Liver (tissue), 9 donors: ENCODE data around the gene ADAM10. TPM values are rescaled to one million over a fixed set of nuclear protein-coding genes. Genes with fewer than 3 reads are reported as not detected.

Experiments used
- DNase-seq: peaks from one replicate; pipeline ENCODE4 v3.0.0-alpha.2; 2017; ENCODE audit warnings: low spot score
- H3K27ac ChIP-seq, 2 donors: one replicate each; pipeline ENCODE4 v1.7.0; 2013; ENCODE audit warnings: inconsistent platforms in 2 of 2, low read length in 2 of 2, control low read depth in 1 of 2, low read depth in 1 of 2, mild to moderate bottlenecking in 1 of 2
- H3K27me3 ChIP-seq, 4 donors: one replicate each; pipeline versions ENCODE4 v1.6.1 to v1.7.0; 2013; ENCODE audit warnings: low read length in 3 of 4, inconsistent platforms in 1 of 4, mild to moderate bottlenecking in 1 of 4, moderate library complexity in 1 of 4; ENCODE audit not compliant: control insufficient read depth in 4 of 4, insufficient read depth in 4 of 4
- H3K36me3 ChIP-seq, 4 donors: one replicate each; pipeline versions ENCODE4 v1.6.1 to v1.7.0; 2013; ENCODE audit warnings: low read length in 3 of 4, mild to moderate bottlenecking in 3 of 4, low read depth in 1 of 4, moderate library complexity in 1 of 4; ENCODE audit not compliant: control insufficient read depth in 4 of 4, insufficient read depth in 3 of 4
- H3K4me1 ChIP-seq, 4 donors: one replicate each; pipeline versions ENCODE4 v1.6.1 to v1.7.0; 2013; ENCODE audit warnings: low read length in 3 of 4, mild to moderate bottlenecking in 3 of 4, moderate library complexity in 1 of 4; ENCODE audit not compliant: control insufficient read depth in 4 of 4, insufficient read depth in 4 of 4
- H3K4me3 ChIP-seq, 3 donors: one replicate each; pipeline versions ENCODE4 v1.6.1 to v1.7.0; 2013; ENCODE audit warnings: low read length in 3 of 3, control low read depth in 1 of 3, low read depth in 1 of 3, mild to moderate bottlenecking in 1 of 3
- H3K9ac ChIP-seq, 2 donors: one replicate each; pipeline ENCODE4 v1.7.0; 2013; ENCODE audit warnings: low read length in 2 of 2, mild to moderate bottlenecking in 2 of 2, moderate library complexity in 2 of 2, control low read depth in 1 of 2, low read depth in 1 of 2
- H3K9me3 ChIP-seq, 4 donors: one replicate each; pipeline versions ENCODE4 v1.6.1 to v1.7.0; 2013; ENCODE audit warnings: low read length in 3 of 4; ENCODE audit not compliant: control insufficient read depth in 4 of 4
- ATF3 ChIP-seq: IDR thresholded peaks from 2 replicates; pipeline ENCODE4 v1.6.1; 2016; ENCODE audit warnings: antibody characterized with exemption
- CTCF ChIP-seq: fragments of 150-350 bp; IDR thresholded peaks from 2 replicates; pipeline ENCODE4 v1.5.1; 2017; ENCODE audit warnings: improper control_type of control experiment, low read depth, low read length; ENCODE audit not compliant: missing input control
- EGR1 ChIP-seq, 2 donors: IDR thresholded peaks; 2 replicates each; pipeline ENCODE4 v1.6.1; 2016 to 2018; ENCODE audit warnings: antibody characterized with exemption in 2 of 2, low read depth in 2 of 2
- FOXA1 ChIP-seq: IDR thresholded peaks from 2 replicates; pipeline ENCODE4 v1.6.1; 2016; ENCODE audit warnings: antibody characterized with exemption
- FOXA2 ChIP-seq: IDR thresholded peaks from 2 replicates; pipeline ENCODE4 v1.6.1; 2016; ENCODE audit warnings: antibody characterized with exemption
- GABPA ChIP-seq, 2 donors: IDR thresholded peaks in 1 of 2; conservative IDR thresholded peaks in 1 of 2; 2 replicates each; pipeline ENCODE4 v1.6.1; 2016; ENCODE audit warnings: antibody characterized with exemption in 2 of 2, mild to moderate bottlenecking in 1 of 2, moderate library complexity in 1 of 2
- HNF4A ChIP-seq, 2 donors: conservative IDR thresholded peaks; 2 replicates each; pipeline ENCODE4 v1.6.1; 2016; ENCODE audit warnings: antibody characterized with exemption in 2 of 2, mild to moderate bottlenecking in 2 of 2
- HNF4G ChIP-seq: IDR thresholded peaks from 2 replicates; pipeline ENCODE4 v1.6.1; 2016; ENCODE audit warnings: antibody characterized with exemption
- JUND ChIP-seq, 2 donors: IDR thresholded peaks; 2 replicates each; pipeline ENCODE4 v1.6.1; 2016; ENCODE audit warnings: antibody characterized with exemption in 2 of 2
- MAX ChIP-seq: IDR thresholded peaks from 2 replicates; pipeline ENCODE4 v1.6.1; 2016; ENCODE audit warnings: antibody characterized with exemption
- NR2F2 ChIP-seq: IDR thresholded peaks from 2 replicates; pipeline ENCODE4 v1.6.1; 2016; ENCODE audit warnings: antibody characterized with exemption
- RAD21 ChIP-seq, 2 donors: IDR thresholded peaks; 2 replicates each; pipeline ENCODE4 v1.6.1; 2016; ENCODE audit warnings: antibody characterized with exemption in 2 of 2, mild to moderate bottlenecking in 2 of 2
- RXRA ChIP-seq, 2 donors: IDR thresholded peaks; 2 replicates each; pipeline ENCODE4 v1.6.1; 2017 to 2018; ENCODE audit warnings: antibody characterized with exemption in 2 of 2, mild to moderate bottlenecking in 1 of 2
- SP1 ChIP-seq: IDR thresholded peaks from 2 replicates; pipeline ENCODE4 v1.6.1; 2018; ENCODE audit warnings: antibody characterized with exemption, mild to moderate bottlenecking
- TAF1 ChIP-seq: conservative IDR thresholded peaks from 2 replicates; pipeline ENCODE4 v1.6.1; 2016; ENCODE audit warnings: antibody characterized with exemption, mild to moderate bottlenecking
- YY1 ChIP-seq: IDR thresholded peaks from 2 replicates; pipeline ENCODE4 v1.6.1; 2016; ENCODE audit warnings: antibody characterized with exemption, mild to moderate bottlenecking
- WGBS: extraction: QIAGEN DNeasy Blood & Tissue Kit; methylation state at CpG from one replicate; pipeline ENCODE4 v1.1.7; 2013; 5-methylcytosine and 5-hydroxymethylcytosine counted together
- polyA plus RNA-seq, 2 donors: library from polyadenylated mRNA; stranded (reverse) in 1 of 2; unstranded in 1 of 2; fragments of 200-250 nt in 1 of 2; fragments of >200 nt in 1 of 2; fragmentation: Nextera tagmentation in 1 of 2; extraction: Ambion mirVana in 1 of 2; gene quantifications; one replicate each; pipeline versions ENCODE4 v1.2.1 to v1.2.3, GENCODE V29; 2013 to 2015
- total RNA-seq, 2 donors: library from RNA; depleted of rRNA; stranded (reverse); fragments of >200 nt; gene quantifications; one replicate each; pipeline ENCODE4 v1.2.3, GENCODE V29; 2014
- TF ChIP-seq, protein P1 (sequence below): IDR thresholded peaks from 2 replicates; pipeline ENCODE4 v1.6.1; 2016; ENCODE audit warnings: antibody characterized with exemption
- TF ChIP-seq, protein P2 (sequence below): IDR thresholded peaks from 2 replicates; pipeline ENCODE4 v1.6.1; 2016; ENCODE audit warnings: antibody characterized with exemption, mild to moderate bottlenecking
- donor health status: healthy.
- donor health status: healthy.
- donor health status: healthy.
- donor health status: healthy.
- donor health status: healthy.

ADAM10 gene
- total and polyA plus RNA-seq, 4 donors = 12.6 to 55.6 (median 34.6) TPM

DNA sequence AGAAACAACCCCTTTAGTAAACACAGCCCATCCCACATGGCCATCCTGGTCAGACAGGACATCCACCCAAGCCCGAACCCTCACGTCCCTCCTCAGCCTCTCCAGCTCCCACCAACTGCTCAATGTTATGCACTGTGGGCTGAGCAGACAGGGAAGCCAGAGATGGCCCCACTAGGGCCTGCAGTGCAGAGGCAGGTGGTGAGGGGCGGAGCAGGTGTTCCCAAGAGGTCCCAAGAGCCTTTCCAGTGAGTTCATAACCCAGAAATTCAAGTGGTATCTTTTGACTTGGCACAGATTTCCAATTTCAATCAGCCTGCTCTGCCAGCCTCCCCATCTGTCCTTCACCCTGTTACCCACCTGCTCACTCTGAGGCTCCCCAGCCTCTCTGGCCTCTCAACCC is 187.4 kb downstream of the ADAM10 start:
- no peaks in the 10 kb centered on the region for H3K27me3 ChIP-seq
- peaks cover 0 to 4% (median 1%) of the 10 kb centered on the region in 4 donors for H3K4me1 ChIP-seq
- H3K27ac ChIP-seq = no peak overlapping the region
- H3K4me3 ChIP-seq = no peak overlapping the region
- 83% methylated on average over 3 of the region's 3 CpGs for WGBS
- DNase-seq = no peak
- no peaks in the 10 kb centered on the region for H3K9me3 ChIP-seq
- TF ChIP-seq RXRA (IDR thresholded peaks at IDR 0.05) (no peak), YY1 (no peak), TAF1 (no peak), HNF4G (no peak), SP1 (no peak), ATF3 (no peak), FOXA2 (no peak), EGR1 (IDR thresholded peaks at IDR 0.05; ENCODE audit: low read depth in 2 of 2) (no peak), MAX (no peak), FOXA1 (no peak), NR2F2 (no peak), JUND (IDR thresholded peaks at IDR 0.05) (no peak), GABPA (IDR thresholded peaks at IDR 0.05 in 1 of 2, conservative IDR thresholded peaks at IDR 0.05 in 1 of 2) (no peak), CTCF (no peak), RAD21 (IDR thresholded peaks at IDR 0.05) (no peak)
- TF ChIP-seq, protein P1, sequence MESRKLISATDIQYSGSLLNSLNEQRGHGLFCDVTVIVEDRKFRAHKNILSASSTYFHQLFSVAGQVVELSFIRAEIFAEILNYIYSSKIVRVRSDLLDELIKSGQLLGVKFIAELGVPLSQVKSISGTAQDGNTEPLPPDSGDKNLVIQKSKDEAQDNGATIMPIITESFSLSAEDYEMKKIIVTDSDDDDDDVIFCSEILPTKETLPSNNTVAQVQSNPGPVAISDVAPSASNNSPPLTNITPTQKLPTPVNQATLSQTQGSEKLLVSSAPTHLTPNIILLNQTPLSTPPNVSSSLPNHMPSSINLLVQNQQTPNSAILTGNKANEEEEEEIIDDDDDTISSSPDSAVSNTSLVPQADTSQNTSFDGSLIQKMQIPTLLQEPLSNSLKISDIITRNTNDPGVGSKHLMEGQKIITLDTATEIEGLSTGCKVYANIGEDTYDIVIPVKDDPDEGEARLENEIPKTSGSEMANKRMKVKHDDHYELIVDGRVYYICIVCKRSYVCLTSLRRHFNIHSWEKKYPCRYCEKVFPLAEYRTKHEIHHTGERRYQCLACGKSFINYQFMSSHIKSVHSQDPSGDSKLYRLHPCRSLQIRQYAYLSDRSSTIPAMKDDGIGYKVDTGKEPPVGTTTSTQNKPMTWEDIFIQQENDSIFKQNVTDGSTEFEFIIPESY = no peak
- TF ChIP-seq, protein P2, sequence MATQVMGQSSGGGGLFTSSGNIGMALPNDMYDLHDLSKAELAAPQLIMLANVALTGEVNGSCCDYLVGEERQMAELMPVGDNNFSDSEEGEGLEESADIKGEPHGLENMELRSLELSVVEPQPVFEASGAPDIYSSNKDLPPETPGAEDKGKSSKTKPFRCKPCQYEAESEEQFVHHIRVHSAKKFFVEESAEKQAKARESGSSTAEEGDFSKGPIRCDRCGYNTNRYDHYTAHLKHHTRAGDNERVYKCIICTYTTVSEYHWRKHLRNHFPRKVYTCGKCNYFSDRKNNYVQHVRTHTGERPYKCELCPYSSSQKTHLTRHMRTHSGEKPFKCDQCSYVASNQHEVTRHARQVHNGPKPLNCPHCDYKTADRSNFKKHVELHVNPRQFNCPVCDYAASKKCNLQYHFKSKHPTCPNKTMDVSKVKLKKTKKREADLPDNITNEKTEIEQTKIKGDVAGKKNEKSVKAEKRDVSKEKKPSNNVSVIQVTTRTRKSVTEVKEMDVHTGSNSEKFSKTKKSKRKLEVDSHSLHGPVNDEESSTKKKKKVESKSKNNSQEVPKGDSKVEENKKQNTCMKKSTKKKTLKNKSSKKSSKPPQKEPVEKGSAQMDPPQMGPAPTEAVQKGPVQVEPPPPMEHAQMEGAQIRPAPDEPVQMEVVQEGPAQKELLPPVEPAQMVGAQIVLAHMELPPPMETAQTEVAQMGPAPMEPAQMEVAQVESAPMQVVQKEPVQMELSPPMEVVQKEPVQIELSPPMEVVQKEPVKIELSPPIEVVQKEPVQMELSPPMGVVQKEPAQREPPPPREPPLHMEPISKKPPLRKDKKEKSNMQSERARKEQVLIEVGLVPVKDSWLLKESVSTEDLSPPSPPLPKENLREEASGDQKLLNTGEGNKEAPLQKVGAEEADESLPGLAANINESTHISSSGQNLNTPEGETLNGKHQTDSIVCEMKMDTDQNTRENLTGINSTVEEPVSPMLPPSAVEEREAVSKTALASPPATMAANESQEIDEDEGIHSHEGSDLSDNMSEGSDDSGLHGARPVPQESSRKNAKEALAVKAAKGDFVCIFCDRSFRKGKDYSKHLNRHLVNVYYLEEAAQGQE = no peak
- H3K36me3 ChIP-seq = peaks cover 1 to 16% (median 10%) of the 10 kb centered on the region in 4 donors
- no peak overlapping the region for H3K9ac ChIP-seq

- Histone ChIP-seq H3K4me1 (peaks cover 0 to 4% (median 1%) of the 10 kb centered on the region in 4 donors), H3K27me3 (no peaks in the 10 kb centered on the region), H3K9me3 (no peaks in the 10 kb centered on the region), H3K9ac (no peak overlapping the region), H3K4me3 (no peak overlapping the region), H3K27ac (no peak overlapping the region), H3K36me3 (peaks cover 1 to 16% (median 10%) of the 10 kb centered on the region in 4 donors)
- TF ChIP-seq MAX (no peak), CTCF (no peak), SP1 (no peak), NR2F2 (no peak), HNF4A (conservative IDR thresholded peaks at IDR 0.05) (no peak), HNF4G (no peak), TAF1 (no peak), JUND (IDR thresholded peaks at IDR 0.05) (no peak), FOXA1 (no peak), FOXA2 (no peak)
- TF ChIP-seq, protein P2 = no peak
- WGBS = 0% methylated on average over 1 of the region's 1 CpG
- DNase-seq = no peak
Observed at GRCh38 chr15:58561321-58561720, 188.2 kb downstream of the ADAM10 start.
